Fibroblast of pulmonary artery (primary cell): ENCODE measurements around the gene SELENOM.
"Not testable (repeated sequence)": the region's sequence is repeated elsewhere in the genome, so short reads cannot be mapped to it uniquely, and the experiment has no call there.

Experiments
- DNase-seq: peaks from one replicate; pipeline ENCODE4 v3.0.0-alpha.2; 2010; ENCODE audit warnings: low read depth
- H3K4me3 ChIP-seq: replicated peaks from 2 replicates; pipeline ENCODE4 v1.5.1; 2011; ENCODE audit warnings: low read depth, mild to moderate bottlenecking, control low read depth, low read length, moderate library complexity
- TF ChIP-seq, protein P1 (sequence below): IDR thresholded peaks from 2 replicates; pipeline ENCODE4 v1.5.1; 2011; ENCODE audit warnings: mild to moderate bottlenecking, control low read depth, low read length, inconsistent platforms; ENCODE audit errors: missing control alignments

Gene SELENOM

DNA sequence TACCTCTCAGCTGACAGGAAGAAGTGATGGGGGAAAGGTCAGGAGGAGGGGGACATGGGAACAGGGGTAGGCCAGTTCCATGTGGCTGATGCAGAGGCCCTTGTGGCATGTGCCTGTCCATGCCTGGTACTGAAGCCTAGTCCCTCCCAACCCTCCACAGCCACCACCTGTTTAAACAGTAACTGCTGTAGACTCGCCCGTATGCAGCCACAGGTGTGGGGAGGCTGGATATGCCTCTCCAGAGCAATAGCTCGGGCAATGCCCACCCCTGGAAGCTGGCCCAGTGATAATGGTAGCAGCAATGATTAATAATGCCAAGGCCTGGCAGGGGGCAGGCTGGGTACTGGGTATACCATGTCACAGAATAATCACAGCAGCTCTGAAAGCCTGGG lies 24.0 kb downstream of the SELENOM start:
- DNase-seq = no peak
- peak overlapping the region; percentile 85 for H3K4me3 ChIP-seq
- TF ChIP-seq, protein P1, sequence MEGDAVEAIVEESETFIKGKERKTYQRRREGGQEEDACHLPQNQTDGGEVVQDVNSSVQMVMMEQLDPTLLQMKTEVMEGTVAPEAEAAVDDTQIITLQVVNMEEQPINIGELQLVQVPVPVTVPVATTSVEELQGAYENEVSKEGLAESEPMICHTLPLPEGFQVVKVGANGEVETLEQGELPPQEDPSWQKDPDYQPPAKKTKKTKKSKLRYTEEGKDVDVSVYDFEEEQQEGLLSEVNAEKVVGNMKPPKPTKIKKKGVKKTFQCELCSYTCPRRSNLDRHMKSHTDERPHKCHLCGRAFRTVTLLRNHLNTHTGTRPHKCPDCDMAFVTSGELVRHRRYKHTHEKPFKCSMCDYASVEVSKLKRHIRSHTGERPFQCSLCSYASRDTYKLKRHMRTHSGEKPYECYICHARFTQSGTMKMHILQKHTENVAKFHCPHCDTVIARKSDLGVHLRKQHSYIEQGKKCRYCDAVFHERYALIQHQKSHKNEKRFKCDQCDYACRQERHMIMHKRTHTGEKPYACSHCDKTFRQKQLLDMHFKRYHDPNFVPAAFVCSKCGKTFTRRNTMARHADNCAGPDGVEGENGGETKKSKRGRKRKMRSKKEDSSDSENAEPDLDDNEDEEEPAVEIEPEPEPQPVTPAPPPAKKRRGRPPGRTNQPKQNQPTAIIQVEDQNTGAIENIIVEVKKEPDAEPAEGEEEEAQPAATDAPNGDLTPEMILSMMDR = no peak

DNA sequence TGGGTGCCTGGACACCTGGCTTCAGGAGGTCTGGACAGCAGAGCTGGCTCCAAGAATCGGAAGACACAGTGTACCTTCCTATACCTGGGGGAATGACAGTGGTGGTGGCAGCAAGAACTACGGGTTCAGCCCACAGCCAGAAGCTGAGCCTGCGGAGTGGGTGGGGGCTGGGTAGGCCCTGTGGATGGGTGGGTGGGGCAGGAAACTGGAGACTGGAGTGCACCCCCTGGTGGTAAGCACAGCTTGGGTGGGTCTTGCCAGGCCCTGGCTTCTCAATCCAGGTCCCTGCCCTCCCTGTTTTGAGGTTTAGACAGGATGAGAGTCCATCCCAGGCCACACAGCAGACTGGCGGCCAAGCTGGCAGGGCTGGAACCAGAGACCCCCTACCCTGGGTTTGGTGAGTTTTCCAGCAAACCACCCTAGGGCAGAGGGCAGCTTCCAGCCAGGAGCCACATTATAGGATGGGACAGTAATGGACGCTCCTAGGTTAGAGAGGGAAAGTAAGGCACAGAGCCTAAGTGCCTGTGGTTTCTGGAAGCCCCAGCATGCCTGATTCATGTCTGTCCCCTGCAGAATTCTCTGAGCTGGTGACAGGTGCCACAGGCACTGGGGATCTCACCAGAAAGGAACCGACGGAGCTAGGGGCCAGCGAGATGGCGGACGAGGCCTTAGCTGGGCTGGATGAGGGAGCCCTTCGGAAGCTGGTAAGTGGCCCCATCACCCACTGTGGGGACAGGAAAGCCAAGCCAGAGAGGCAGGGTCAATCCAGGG lies 24.6 kb downstream of the SELENOM start:
- peak; percentile 81 for DNase-seq
- TF ChIP-seq, protein P1 = peak; percentile 74
- H3K4me3 ChIP-seq = peak overlapping the region; percentile 85

DNA sequence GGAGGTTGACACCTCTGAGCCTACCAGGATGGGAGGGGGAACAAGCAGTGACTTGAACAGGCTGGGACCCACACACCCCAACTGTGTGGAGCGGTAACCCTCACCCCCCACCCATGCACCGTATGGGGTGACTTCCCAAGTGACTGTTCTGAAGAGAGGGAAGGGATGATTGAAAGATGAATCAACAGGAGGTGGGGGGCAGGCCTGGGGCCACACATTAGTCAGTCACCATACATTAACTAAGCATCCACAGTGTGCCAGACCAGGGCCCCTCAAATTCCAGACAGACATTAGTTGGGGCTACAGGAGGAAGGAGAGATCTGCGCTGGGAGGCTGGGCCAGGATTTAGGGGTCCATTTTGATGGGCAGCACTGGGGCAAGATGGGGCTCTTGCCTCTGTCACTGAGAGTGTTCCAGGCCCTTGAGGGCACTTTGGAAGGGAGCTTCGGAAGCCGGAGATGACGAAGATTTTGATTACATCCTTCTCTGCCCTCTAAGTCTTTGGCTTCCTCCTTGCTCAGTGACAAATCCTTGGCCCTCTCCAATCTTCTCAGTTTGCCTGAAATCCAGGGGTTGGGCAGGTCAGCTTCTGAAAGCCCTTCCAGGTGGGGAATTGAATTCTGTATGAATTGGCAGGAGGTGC lies 25.3 kb downstream of the SELENOM start:
- TF ChIP-seq, protein P1 = no peak
- no peak for DNase-seq
- H3K4me3 ChIP-seq = peak overlapping the region; percentile 85

DNA sequence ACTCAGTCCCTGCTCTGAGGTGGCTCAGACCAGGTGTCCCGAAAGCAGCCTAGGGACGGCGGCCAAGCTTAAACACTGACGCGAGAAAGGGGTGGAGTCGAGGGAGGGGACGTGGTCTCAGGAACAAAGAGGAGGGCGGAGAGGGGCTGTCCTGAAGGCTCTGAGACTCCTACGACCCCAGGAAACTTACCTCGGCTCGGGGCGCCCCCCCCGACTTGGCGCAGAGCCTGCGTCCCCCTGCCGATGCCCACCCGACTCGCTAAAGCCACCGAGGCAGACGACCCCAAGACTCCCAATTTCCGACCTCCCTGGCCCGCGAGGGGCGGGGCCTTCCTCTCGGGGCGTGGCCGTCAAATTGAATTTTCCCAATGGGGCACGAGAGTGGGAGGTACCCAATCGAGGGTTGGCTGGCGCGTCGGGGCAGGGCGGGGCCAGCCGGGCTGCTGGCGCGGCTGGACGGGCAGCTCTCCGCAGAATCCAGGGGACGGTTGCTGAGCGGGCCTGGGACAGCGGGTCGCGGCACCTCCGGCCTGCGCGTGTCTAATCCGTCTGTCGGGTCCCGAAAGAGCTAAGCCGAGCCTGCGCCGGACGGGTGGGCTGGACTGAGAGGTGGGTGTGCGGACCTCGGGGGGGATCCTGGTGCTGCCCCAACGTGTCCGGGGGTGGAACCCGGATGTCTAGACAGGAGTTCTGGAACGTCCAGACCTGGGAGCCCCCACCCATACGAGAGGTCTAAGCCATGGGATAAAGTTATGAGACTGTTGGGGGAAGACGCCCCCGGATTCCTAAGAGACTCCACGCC lies 26.3 kb downstream of the SELENOM start, which contains the start of gene SMTN:
Gene SMTN (plus strand): TSS at position 471 of the 802 bp plus-strand sequence. CDS start 1,941 bp downstream, outside the sequence.
- H3K4me3 ChIP-seq = peak within 1 kb of the TSS; percentile 85
- TF ChIP-seq, protein P1 = no peak
- DNase-seq = peak; percentile 88

DNA sequence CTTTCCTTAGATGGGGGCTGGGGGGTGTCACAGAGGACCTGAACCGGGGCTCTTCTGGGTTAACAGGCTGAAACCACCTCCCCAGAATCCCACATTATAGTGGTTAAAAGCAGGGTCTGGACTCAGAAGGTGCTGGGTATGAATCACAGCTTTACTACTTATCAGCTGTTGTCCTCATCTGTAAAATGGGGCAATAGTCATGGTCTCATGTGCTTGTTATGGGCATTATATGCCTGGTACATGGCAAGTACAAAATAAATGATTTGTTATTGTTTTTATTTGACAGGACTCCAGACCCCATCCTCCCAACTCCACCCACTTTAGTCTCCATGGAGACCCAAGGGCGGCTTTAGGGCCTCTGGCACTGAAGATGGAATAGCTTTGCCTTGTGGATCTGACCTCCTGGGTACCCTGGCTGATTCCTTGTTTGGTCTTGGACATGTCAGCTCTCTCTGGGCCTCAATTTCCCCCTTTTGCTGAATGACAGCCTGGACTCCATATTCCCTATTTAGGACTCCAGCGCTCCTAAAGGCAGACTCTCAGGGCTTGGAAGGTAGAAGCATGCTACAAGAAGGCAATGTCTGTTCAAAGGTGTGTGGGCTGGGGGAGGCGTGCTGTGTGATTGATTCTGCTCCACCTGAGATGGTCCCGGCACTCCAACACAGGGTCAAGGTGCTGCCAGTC lies 27.1 kb downstream of the SELENOM start:
- TF ChIP-seq, protein P1 = no peak
- no peak for DNase-seq
- H3K4me3 ChIP-seq = peak overlapping the region; percentile 85

DNA sequence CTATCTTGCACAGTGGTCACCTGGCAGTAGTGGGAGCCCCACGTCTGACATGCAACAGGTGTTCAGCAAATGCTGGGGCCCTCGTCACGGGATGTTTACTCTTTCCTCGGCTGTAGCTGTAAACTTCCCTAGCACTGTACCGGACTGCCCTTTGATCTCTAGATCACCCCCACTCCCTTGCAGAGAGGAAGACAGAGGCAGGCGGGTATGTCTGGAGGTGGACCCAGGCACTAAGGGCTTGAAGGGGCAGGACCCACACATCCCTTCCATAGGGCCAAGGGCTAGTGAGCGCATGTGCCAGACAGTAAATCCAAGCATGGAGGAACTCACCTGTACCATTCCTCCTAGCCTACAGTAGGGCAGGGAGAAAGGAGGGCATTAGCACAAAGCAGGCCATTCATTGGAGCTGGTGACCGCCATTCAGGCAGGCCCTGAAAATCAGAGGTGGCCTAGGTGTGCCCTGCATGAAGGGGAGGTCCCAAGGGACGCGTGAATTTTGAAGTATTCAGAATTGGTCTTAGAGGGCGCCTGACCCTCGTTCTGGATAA lies 28.2 kb downstream of the SELENOM start:
- no peak for DNase-seq
- no peak overlapping the region for H3K4me3 ChIP-seq
- TF ChIP-seq, protein P1 = no peak

DNA sequence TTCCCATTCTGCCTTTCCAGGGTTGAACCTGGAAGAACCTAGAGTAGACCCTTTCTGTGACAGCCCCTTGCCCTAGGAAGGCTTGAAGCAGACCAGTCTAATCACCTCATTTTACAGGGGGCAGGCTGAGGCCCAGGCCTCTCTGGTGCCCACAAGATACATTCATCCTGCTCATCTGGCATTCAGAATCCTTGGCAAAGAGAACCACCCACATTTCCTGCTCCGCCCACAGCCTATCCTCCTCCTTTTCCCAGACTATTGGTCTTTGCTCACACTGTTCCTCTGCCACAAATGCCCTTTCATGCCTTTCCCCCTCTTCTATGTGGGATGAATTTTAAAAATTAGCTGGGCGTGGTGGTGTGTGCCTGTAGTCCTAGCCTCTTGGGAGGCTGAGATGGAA lies 29.0 kb downstream of the SELENOM start:
- not testable (repeated sequence) for H3K4me3 ChIP-seq, DNase-seq
